Pons (tissue), 1 donor: ENCODE results near the gene VWC2L.

Experiments
- DNase-seq: peaks from one replicate; pipeline ENCODE4 v3.0.0-alpha.2; 2016; ENCODE audit warnings: low spot score

The VWC2L gene

GRCh38 chr2:214469728-214470127 is 58.9 kb downstream of the VWC2L start:
- DNase-seq, result no peak

- no peak for DNase-seq
These were observed 60.5 kb downstream of the VWC2L start for GRCh38 chr2:214471382-214471781.

- no peak for DNase-seq
These were observed 61.1 kb downstream of the VWC2L start for GRCh38 chr2:214471990-214472389.

- DNase-seq, result no peak
These were observed 66.5 kb downstream of the VWC2L start for GRCh38 chr2:214477305-214477704.

GRCh38 chr2:214481204-214481603 is 70.3 kb downstream of the VWC2L start:
- DNase-seq, result peak; percentile 84

GRCh38 chr2:214482728-214483127 is 71.9 kb downstream of the VWC2L start:
- peak; percentile 84 for DNase-seq

- DNase-seq, result no peak
These were observed 73.4 kb downstream of the VWC2L start for GRCh38 chr2:214484239-214484638.

- DNase-seq, result no peak
These were observed 73.8 kb downstream of the VWC2L start for GRCh38 chr2:214484701-214485100.

GRCh38 chr2:214489181-214489580 is 78.3 kb downstream of the VWC2L start:
- no peak for DNase-seq

GRCh38 chr2:214489702-214490101 is 78.8 kb downstream of the VWC2L start:
- DNase-seq, result no peak

- no peak for DNase-seq
These were observed 81.3 kb downstream of the VWC2L start for GRCh38 chr2:214492152-214492551.

- no peak for DNase-seq
These were observed 81.8 kb downstream of the VWC2L start for GRCh38 chr2:214492608-214493007.

GRCh38 chr2:214497489-214497888 is 86.6 kb downstream of the VWC2L start:
- DNase-seq, result no peak

- DNase-seq, result no peak
These were observed 92.7 kb downstream of the VWC2L start for GRCh38 chr2:214503568-214503967.

- no peak for DNase-seq
These were observed 93.9 kb downstream of the VWC2L start for GRCh38 chr2:214504599-214505376.

- DNase-seq, result no peak
These were observed 96.2 kb downstream of the VWC2L start for GRCh38 chr2:214507032-214507431.

GRCh38 chr2:214514704-214515103 is 103.8 kb downstream of the VWC2L start:
- DNase-seq, result no peak

GRCh38 chr2:214515111-214515510 is 104.3 kb downstream of the VWC2L start:
- DNase-seq, result no peak

GRCh38 chr2:214519258-214519818 is 108.5 kb downstream of the VWC2L start:
- no peak for DNase-seq

GRCh38 chr2:214529021-214529420 is 118.2 kb downstream of the VWC2L start:
- no peak for DNase-seq

- no peak for DNase-seq
These were observed 118.7 kb downstream of the VWC2L start for GRCh38 chr2:214529514-214529913.

- DNase-seq, result no peak
These were observed 122.7 kb downstream of the VWC2L start for GRCh38 chr2:214533541-214533940.

GRCh38 chr2:214536625-214537024 is 125.8 kb downstream of the VWC2L start:
- no peak for DNase-seq

GRCh38 chr2:214537929-214538328 is 127.1 kb downstream of the VWC2L start:
- DNase-seq, result no peak
